HG02623 (cell line): Measurements from ENCODE around the gene TLK2.
"Not testable (repeated sequence)": the region's sequence is repeated elsewhere in the genome, so short reads cannot be mapped to it uniquely, and the experiment has no call there.

Experiments
- ATAC-seq: cut with Tn5 transposase; IDR thresholded peaks from one replicate; pipeline ENCODE4 v1.9.1; 2021; ENCODE audit warnings: moderate library complexity; ENCODE audit not compliant: unreplicated experiment

TLK2 gene

DNA sequence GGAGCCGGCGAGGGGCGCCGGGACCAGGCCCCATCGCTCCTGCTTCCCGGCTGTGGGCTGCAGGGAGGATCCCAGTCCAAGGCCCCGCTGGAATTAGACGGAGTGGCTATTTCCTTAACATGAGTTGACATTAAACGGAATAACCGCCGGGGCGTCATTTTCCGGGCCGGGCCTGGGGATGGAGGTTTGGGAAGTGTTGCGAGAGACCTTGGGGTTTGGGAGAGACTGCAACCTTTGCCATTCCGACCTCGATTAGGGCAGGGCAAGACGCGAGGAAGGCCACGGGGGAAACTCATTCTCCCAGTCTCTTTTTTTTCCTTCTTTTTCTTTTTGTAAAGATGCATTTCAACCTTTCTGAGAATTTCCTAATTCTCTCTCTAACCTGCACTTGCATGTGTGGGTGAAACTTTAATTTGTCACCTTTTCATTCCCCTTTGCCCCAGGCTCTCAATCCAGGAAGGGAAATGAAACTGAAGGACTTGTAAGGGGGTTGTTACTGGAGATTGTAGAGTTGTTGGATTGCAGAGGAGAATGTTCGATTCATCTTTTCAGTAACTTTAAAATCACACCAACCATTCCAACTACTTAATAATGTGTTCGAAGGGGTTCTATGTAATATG is 1.1 kb downstream of the TLK2 start:
- not testable (repeated sequence) for ATAC-seq

DNA sequence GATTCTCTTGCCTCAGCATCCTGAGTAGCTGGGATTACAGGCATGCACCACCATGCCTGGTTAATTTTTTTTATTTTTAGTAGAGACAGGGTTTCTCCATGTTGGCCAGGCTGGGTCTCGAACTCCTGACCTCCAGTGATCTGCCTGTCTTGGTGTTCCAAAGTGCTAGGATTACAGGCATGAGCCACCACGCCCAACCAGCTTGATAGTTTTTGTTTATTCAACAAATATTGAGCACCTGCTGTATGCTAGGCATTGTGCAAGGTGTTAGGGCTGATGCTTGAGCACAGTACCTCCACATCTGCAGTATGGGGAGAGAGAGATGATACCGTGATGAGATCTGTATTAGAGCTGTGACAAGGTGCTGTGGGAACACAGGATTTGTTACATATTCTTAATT is 3.9 kb downstream of the TLK2 start:
- ATAC-seq, result not testable (repeated sequence)

DNA sequence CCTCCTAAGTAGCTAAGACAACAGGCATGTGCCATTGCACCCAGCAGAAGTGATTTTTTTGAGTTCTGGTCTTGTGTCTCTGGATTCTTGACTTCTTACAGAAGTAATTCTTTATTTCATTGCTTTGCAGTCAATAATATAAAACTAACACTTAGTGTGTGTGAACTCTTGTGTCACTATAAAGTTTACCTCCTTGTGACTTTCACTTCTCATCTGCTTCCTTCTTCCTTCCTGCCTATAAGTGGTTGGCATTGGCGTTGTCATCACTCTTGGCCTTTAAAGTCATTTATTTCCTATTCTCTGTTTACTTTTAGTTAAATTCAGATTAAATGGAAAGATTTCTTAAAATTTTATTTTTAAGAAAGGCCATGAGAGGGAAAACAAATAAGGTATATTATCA is 12.4 kb downstream of the TLK2 start:
- ATAC-seq, result not testable (repeated sequence)

DNA sequence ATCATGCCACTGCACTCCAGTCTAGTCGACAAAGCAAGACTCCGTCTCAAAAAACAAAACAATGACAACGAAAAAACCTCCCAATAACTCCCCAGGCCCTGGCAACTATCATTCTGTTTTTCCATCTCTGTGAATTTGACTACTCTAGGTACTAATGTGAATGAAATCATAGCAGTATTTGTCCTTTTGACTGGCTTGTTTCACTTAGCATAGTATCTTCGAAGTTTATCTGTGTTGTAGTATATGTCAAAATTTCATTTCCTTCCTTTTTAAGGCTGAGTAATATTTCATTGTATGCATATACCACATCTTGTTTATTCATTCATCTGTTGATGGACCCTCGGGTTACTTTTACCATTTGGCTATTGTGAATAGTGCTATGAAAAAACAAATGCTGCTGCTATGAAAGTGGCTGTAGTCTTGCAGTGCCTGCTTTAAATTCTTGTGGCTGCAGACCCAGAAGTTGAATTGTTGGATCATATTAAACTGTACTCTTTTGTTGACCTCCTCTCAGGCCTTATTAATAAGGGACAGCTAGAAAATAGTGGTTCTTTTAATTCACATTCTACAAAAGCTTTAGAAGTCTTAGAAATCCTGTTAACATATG is 14.5 kb downstream of the TLK2 start:
- ATAC-seq, result not testable (repeated sequence)

DNA sequence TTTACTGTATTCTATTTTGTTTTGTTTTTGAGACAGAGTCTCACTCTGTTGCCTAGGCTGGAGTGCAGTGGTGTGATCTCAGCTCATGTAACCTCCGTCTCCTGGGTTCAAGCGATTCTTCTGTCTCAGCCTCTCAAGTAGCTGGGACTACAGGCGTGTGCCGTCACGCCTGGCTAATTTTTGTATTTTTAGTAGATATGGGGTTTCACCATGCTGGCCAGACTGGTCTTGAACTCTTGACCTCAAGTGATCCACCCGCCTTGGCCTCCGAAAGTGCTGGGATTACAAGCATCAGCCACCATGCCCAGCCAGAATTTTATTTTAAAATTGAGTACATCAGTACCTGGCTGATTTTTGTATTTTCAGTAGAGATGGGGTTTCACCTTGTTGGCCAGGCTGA is 15.4 kb downstream of the TLK2 start:
- not testable (repeated sequence) for ATAC-seq

DNA sequence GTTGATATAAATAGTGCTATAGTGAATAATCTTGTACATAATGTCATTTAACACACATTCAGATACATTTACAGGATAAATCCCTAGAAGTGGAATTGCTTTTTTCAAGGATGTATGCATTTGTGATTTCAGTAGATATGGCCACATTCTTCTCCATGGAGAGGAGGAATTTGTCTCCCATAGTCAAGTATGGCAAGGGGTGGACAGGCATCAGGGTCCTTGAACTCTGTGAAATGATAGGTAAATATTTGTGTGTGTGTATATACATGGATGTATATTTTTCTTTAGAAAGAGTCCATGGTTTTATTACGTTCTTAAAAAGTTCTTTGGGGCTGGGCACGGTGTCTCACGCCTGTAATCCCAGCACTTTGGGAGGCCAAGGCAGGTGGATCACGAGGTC is 17.7 kb downstream of the TLK2 start:
- ATAC-seq, result not testable (repeated sequence)

DNA sequence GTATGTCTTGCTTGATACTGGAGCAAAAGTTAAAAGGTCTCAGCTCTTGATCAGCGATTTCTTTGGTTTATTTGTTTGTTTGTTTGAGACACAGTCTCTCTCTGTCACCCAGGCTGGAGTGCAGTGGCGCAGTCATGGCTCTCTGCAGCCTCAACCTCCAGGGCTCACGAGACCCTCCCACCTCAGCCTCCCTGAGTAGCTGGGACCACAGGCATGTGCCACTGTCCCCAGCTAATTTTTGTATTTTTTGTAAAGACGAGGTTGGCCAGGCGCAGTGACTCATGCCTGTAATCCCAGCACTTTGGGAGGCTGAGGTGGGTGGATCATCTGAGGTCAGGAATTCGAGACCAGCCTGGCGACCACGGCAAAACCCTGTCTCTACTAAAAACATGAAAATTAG is 20.2 kb downstream of the TLK2 start:
- not testable (repeated sequence) for ATAC-seq

DNA sequence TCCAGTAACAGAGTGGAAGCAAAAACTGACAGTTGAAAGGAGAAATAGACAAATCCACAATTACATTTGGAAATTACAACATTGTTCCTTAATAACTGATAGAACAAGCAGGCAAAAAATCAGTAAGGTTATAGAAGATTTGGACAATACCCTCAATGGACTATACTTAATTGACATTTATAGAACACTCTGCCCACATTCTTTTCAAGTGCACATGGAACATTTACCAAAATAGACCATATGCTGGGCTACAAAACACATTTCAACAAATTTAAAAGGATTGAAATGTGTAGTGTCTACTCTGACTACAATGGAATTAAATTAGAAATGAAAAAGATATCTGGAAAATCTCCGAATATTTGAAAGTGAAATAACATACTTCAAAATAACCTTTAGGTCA is 21.8 kb downstream of the TLK2 start:
- ATAC-seq, result not testable (repeated sequence)

DNA sequence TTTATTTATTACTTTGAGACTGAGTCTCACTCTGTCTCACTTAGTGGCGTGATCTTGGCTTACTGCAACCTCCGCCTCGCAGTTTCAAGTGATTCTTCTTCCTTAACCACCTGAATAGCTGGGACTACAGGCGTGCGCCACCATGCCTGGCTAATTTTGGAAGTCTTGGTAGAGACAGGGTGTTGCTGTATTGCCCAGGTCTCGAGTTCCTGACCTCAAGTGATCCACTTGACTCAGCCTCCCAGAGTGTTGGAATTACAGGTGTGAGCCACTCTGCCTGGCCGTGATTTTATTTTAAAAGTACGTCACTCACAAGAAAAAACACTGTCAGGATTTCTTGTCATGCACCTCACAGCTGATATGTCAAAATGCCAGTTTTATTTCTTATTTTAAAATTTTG is 26.2 kb downstream of the TLK2 start:
- not testable (repeated sequence) for ATAC-seq

DNA sequence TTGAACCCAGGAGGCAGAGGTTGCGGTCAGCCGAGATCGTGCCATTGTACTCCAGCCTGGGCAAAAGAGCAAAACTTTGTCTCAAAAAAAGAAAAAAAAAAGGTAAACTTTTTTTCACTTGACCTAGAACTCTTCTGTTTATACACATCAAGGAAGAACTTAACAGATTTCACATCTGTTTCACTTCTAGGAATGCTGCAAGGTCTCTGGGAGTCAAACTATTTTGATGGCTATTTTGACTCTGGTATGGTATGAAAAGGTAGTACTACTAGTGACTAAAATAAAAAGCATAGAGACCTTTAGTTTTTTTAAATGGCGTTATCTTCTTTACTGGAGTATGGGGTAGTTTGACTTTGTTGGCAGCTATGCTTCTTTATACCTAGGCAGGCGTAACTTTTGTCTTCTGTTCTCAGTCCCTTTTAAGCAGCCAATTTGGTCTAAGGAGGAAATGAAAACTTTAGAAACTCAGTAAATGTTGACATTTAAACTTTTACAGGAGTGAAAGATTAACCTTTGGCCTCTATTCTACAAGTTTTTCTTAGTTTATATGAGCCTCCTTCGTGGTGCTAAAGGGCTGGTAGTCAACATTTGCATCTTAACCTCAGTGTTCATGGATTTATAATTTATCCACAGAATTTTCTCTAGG is 28.7 kb downstream of the TLK2 start:
- not testable (repeated sequence) for ATAC-seq

DNA sequence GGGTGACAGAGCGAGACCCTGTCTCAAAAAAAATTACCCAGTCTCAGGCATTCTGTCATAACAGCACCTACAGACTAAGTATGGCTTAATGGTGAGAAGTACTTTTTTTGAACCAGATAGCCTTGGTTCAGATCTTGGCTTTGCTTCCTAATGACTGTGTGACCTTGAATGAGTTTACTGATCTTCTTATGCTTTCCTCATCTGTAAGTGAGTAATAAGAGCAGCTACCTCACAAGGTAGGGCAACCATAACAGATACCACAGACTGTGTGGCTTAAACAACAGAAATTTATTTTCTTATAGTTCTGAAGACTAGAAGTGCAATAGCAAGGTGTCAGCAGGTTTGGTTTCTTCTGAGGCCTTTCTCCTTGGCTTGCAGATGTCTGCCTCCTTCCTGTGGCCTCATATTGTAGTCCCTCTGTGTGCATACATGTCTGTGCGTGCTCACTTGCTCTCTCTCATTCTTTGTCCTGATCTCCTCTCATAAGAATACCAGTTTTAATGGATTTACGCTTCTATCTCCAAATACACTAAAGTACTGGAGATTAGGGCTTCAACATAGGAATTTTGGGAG is 31.7 kb downstream of the TLK2 start:
- not testable (repeated sequence) for ATAC-seq

DNA sequence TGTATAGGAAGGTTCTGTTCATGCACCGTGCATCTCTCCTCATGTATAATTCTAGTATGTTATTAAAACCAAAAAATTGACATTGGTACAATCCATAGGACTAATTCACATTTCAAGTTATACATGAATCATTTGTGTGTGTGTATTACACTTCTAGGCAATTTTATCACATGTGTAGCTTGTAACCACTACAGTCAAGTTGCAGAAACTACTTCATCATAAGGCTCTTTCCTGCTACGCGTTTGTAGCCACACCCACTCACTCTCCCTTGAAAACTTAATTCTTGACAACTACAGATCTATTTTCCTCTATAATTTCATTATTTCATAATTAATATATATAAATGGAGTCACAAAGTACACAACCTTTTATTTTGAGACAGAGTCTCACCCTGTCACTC is 32.4 kb downstream of the TLK2 start:
- ATAC-seq, result not testable (repeated sequence)

DNA sequence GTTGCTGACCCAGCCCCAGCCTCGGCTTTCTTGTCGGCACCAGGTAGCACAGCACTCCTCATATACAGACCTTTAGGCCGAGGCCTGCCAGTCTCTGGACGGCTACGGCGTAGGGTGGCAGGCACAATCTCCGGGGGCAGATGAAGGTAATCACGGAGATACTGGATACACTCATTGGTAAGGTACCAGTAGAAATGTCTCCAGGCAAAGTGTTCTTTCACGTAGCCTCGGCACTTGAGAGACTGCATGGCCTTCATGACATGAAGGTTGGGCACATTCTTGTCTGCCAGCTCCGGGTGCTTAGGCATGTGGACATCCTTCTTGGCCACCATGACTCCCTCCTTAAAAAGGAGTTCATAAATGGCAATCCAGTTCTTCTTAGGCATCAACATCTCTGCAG is 37.8 kb downstream of the TLK2 start:
- not testable (repeated sequence) for ATAC-seq

DNA sequence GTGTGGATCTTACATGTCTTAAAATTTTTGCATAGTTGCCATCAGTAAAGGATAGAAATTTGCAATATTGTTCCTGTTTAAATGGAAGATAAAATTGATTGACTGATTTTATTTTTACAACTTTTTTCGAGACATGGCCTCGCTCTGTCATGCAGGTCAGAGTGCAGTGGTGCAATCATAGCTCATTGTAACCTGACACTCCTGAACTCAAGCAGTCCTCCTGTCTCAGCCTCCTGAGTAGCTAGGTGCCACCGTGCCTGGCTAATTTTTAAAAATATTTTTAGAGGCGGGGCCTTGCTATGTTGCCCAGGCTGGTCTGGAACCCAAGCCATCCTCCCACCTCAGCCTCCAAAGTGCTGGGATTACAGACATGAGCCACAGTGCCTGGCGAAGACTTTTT is 42.7 kb downstream of the TLK2 start:
- not testable (repeated sequence) for ATAC-seq

DNA sequence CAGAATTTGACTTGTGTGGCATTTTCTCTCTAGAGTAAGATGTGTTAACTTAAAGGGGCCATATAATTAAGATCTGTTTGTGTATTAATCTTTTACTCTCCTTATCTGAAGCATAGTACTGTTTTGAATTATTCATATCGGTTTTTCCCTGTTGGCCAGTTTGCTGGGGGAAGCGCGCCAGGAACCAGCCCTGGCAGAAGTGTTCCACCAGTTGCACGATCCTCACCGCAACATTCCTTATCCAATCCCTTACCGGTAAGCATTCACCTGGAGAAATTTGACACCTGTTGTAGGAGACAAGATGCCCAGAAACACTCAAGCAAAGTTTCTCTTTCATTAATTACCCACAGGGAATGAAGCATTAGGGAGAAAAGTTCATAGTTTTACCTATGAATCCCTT is 45.5 kb downstream of the TLK2 start:
- not testable (repeated sequence) for ATAC-seq

DNA sequence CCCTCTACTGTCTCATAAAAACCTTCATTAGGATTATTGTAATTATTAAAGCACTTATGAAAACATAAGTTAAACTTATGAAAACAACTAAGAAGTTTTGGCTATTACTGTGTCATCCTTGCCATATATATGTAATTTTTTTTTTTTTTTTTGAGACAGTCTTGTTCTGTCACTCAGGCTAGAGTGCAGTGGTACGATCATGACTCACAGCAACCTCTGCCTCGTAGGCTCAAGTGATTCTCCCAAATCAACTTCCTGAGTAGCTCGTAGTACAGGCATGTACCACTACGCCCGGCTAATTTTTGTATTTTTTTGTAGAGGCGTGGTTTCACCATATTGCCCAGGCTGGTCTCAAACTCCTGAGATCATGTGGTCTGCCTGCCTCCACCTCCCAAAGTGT is 46.7 kb downstream of the TLK2 start:
- ATAC-seq, result not testable (repeated sequence)

DNA sequence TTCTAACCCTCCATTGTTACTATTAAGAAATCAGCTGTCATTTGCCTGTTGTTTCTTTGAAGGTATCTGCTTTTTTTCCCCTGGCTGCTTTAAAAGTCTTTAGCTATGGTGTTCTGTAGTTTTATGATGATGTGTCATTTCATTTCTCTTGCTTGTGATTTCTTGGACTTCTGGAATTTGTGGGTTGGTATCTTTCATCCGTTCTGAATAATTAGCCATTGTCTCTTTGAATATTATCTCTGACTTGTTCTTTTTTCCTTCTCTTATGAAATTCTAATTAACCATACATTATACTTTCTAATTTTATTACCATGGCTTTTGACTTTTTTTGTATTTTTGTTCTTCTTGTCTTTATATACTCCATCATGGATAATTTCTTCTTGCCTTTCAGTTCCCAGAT is 52.3 kb downstream of the TLK2 start:
- ATAC-seq, result not testable (repeated sequence)

DNA sequence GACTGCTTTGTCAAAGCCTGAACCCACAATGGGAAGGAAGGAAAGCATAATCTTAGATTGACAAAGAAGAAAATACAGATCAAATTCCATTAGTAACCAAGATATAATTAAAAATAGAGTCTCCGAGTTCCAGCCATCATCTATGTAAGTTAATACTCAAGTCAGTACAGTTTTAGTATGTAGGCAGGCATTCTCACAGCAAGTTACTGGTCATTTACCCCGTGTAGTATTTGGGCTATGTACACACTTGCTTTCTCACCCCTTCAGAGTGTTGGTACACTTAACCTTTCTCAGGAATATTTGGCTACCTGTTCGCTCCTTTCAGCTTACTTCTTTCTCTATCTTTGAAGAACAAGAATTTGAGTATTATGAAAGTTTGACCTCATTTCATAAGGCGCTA is 57.9 kb downstream of the TLK2 start:
- ATAC-seq, result not testable (repeated sequence)

DNA sequence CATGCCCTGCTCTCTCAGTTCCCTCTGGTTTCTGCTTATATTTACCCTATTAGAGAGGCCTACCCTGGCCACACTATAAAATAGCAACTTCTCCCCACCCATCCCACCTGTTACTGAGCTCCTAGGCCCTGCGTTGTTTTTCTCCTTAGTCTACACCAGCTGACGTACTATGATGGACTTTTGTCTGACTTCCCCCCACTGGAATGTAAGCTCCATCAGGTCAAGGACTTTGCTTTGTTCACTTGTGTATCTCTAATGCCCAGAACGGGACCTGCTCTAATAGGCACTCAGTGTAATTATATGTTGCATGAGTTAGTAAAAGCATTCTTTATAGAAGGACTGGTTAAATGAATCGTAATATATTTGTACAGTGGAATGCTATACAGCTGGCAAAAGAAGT is 62.4 kb downstream of the TLK2 start:
- ATAC-seq, result not testable (repeated sequence)

DNA sequence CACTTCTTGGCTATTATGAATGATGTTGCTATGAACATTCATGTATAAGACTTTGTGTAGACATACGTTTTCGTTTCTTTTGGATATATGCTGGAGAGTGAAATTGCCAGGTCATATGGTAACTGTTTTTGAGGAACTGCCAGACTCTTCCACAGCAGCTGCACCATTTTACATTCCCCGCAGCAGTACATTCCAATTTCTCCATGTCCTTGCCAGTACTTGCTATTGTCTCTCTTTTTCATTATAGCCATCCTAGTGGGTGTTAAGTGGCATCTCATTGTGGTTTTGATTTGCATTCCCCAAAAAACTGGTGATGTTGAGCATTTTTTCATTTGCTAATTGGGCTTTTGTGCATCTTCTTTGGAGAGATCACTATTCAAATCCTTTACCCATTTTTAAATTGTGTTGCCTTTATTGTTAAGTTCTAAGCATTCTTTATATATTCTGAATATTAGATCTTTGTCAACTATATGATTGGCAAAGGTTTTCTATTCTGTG is 64.7 kb downstream of the TLK2 start:
- ATAC-seq, result not testable (repeated sequence)

DNA sequence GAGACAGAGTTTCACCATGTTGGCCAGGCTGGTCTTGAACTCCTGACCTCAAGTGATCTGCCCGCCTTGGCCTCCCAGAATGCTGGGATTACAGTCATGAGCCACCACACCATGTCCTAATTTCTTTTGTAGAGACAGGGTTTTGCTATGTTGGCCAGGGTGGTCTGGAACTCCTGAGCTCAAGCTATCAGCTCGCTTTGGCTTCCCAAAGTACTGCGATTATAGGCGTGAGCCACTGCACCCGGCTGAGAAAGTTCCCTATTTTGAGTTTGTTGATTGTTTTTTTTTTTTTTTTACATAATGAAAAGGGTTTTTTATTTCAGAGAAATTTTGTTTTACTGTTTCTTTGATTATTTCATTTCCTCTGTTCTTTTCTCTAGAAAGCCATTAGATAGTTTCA is 67.4 kb downstream of the TLK2 start:
- not testable (repeated sequence) for ATAC-seq
